Activated CD4-positive, CD25-positive, alpha-beta regulatory T cell treated with anti-CD3 and anti-CD28 coated beads, Interleukin-2, amount 50 U/mL, for 16 hours (primary cell): ENCODE results near the gene MAG.
"Not testable (repeated sequence)": the region's sequence is repeated elsewhere in the genome, so short reads cannot be mapped to it uniquely, and the experiment has no call there.

Experiments
- DNase-seq: peaks from one replicate; pipeline ENCODE4 v3.0.0-alpha.2; 2020; ENCODE audit warnings: low read depth, low spot score

MAG gene

GRCh38 chr19:35359395-35359794 is 67.4 kb downstream of the MAG start:
- DNase-seq: not testable (repeated sequence)

- DNase-seq: not testable (repeated sequence)
These were observed 68.1 kb downstream of the MAG start for GRCh38 chr19:35360081-35360480.

GRCh38 chr19:35360880-35361420 is 69.0 kb downstream of the MAG start:
- no peak for DNase-seq

GRCh38 chr19:35362261-35363000 is 70.5 kb downstream of the MAG start:
- no peak for DNase-seq

GRCh38 chr19:35363001-35363590 is 71.1 kb downstream of the MAG start:
- DNase-seq: no peak
